ENCODE data around the gene B3GAT1. TPM values are rescaled to one million over a fixed set of nuclear protein-coding genes. Genes with fewer than 3 reads are reported as not detected.

B3GAT1 gene
- total and polyA plus RNA-seq, 2 donors (not counting 1 experiment from before 2014, with no cell fraction given) = 0.06 TPM; not detected in 1

DNA sequence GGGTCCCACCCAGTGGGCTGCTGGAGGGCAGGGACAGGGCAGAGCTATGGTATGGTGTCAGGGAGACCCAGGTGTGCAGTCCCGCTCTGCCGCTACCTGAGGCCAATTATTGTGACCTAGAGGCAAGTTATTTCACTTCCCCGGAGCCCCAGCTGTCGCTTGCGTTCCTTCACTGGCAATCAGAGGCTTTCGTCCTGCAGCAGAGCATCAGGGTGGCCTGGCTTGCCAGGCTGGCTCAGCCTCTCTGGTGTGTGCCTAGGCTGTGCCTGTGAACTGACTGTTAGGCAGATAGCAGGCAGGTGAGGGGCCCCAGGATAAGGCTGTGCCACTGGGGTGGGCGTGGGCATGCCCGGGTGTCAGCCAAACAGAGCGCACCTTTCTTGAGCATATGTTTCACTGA lies 48.9 kb downstream of the B3GAT1 start:
- 96% methylated on average over 6 of the region's 9 CpGs for WGBS (ENCODE audit: insufficient coverage)
- no peak overlapping the region for H2AFZ ChIP-seq (ENCODE audit: insufficient read depth, low read depth, low read length, poor library complexity, severe bottlenecking)
- no peak for DNase-seq

DNA sequence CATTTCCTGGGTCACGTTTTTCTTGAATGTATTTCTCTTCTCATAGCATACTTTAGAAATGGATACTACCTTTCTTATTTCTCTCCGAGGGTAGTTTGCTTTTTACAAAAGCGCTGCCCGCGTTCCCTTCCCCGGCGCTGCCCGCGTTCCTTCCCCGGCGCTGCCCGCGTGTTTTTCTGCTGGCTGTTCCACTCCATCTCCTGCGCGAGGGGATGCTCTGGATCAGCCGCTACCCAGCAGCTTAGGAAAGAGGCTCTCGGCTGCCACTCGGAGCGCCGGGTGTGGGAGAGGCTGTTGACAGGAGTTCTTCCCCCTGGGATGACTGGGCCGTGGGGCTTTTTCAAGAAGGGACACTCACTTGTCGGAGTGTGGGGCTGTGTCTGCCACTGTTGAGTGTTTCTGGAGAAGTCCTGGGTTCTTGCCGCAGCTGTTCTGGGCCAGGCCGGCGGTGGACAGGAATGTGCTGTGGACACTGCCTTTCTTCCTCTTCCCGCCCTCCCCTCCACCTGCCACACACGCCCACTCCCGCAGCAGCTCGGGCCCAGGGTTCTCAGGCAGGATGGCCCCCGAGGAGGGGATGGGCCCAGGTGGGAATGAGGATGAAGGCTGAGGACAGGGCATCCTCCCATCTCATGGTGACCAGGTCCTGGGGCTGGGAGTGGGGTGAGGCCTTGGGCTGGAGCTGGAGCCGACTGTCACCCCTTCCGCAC lies 49.7 kb downstream of the B3GAT1 start:
- POLR2A ChIA-PET = no interaction called here
- Mint-ChIP-seq H3K4me3 (no peak overlapping the region), H3K27ac (no peak overlapping the region), H3K9me3 (ENCODE audit: insufficient read depth) (no peaks in the 10 kb centered on the region), H3K27me3 (peaks cover 24% of the 10 kb centered on the region), H3K4me1 (peaks cover 2% of the 10 kb centered on the region)
- DNase-seq = no peak
- Histone ChIP-seq H3K36me3 (replicated peaks in 1 of 2; ENCODE audit: control extremely low read depth in 1 of 2, control insufficient read depth in 1 of 2, extremely low read depth in 1 of 2, insufficient read depth in 2 of 2, low read length in 1 of 2) (no peaks in the 10 kb centered on the region), H3K27me3 (replicated peaks in 1 of 4; ENCODE audit: control extremely low read depth in 1 of 4, control insufficient read depth in 3 of 4, insufficient read depth in 4 of 4, low read length in 3 of 4) (peaks cover 0 to 4% (median 0%) of the 10 kb centered on the region in 4 experiments), H2AFZ (ENCODE audit: insufficient read depth, low read depth, low read length, poor library complexity, severe bottlenecking) (no peak overlapping the region), H3K4me1 (ENCODE audit: control insufficient read depth in 2 of 2, insufficient read depth in 2 of 2, low read length in 2 of 2) (no peaks in the 10 kb centered on the region), H4K20me1 (ENCODE audit: control insufficient read depth, insufficient read depth, low read length, poor library complexity, severe bottlenecking) (no peaks in the 10 kb centered on the region), H3K4me2 (replicated peaks; ENCODE audit: low read depth, low read length, poor library complexity, severe bottlenecking) (no peak overlapping the region), H3K9me3 (ENCODE audit: control extremely low read depth in 1 of 3, control insufficient read depth in 2 of 3, insufficient read depth in 1 of 3, low read length in 2 of 3) (peaks cover 0 to 18% (median 0%) of the 10 kb centered on the region in 3 donors), H3K27ac (ENCODE audit: low read length in 2 of 2) (no peak overlapping the region), H3K79me2 (ENCODE audit: control insufficient read depth, insufficient read depth, low read length) (no peaks in the 10 kb centered on the region), H3K4me3 (ENCODE audit: control extremely low read depth in 1 of 5, extremely low read depth in 1 of 5, insufficient read depth in 1 of 5, low read depth in 2 of 5, low read length in 4 of 5) (no peak overlapping the region), H3K9ac (ENCODE audit: low read length) (no peak overlapping the region)
- intact Hi-C loops (cut with micrococcal nuclease) = no loop called here
- CTCF ChIA-PET = no interaction called here
- WGBS (ENCODE audit: insufficient coverage) = 95% methylated on average over 25 of the region's 32 CpGs
- ATAC-seq (ENCODE audit: low read depth) = no peak
- no peak for TF ChIP-seq EZH2 (IDR thresholded peaks at IDR 0.05; ENCODE audit: borderline replicate concordance, insufficient read depth, low read depth, low read length, poor library complexity, severe bottlenecking)
- TF ChIP-seq, protein P1, sequence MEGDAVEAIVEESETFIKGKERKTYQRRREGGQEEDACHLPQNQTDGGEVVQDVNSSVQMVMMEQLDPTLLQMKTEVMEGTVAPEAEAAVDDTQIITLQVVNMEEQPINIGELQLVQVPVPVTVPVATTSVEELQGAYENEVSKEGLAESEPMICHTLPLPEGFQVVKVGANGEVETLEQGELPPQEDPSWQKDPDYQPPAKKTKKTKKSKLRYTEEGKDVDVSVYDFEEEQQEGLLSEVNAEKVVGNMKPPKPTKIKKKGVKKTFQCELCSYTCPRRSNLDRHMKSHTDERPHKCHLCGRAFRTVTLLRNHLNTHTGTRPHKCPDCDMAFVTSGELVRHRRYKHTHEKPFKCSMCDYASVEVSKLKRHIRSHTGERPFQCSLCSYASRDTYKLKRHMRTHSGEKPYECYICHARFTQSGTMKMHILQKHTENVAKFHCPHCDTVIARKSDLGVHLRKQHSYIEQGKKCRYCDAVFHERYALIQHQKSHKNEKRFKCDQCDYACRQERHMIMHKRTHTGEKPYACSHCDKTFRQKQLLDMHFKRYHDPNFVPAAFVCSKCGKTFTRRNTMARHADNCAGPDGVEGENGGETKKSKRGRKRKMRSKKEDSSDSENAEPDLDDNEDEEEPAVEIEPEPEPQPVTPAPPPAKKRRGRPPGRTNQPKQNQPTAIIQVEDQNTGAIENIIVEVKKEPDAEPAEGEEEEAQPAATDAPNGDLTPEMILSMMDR (IDR thresholded peaks at IDR 0.05) = no peak

More for the DNA sequence above, 48.9 kb downstream of the B3GAT1 start:
- Mint-ChIP-seq H3K9me3 (ENCODE audit: insufficient read depth) (no peaks in the 10 kb centered on the region), H3K4me1 (peaks cover 2% of the 10 kb centered on the region), H3K27me3 (peaks cover 20% of the 10 kb centered on the region), H3K4me3 (no peak overlapping the region), H3K27ac (no peak overlapping the region)
- no peak overlapping the region for H3K4me2 ChIP-seq (replicated peaks; ENCODE audit: low read depth, low read length, poor library complexity, severe bottlenecking)
- no peaks in the 10 kb centered on the region for H3K4me1 ChIP-seq (ENCODE audit: control insufficient read depth in 2 of 2, insufficient read depth in 2 of 2, low read length in 2 of 2)
- no peak for ATAC-seq (ENCODE audit: low read depth)
- peaks cover 0 to 18% (median 0%) of the 10 kb centered on the region in 3 donors for H3K9me3 ChIP-seq (ENCODE audit: control extremely low read depth in 1 of 3, control insufficient read depth in 2 of 3, insufficient read depth in 1 of 3, low read length in 2 of 3)
- no peaks in the 10 kb centered on the region for H4K20me1 ChIP-seq (ENCODE audit: control insufficient read depth, insufficient read depth, low read length, poor library complexity, severe bottlenecking)
- peaks cover 0 to 4% (median 0%) of the 10 kb centered on the region in 4 experiments for H3K27me3 ChIP-seq (replicated peaks in 1 of 4; ENCODE audit: control extremely low read depth in 1 of 4, control insufficient read depth in 3 of 4, insufficient read depth in 4 of 4, low read length in 3 of 4)
- no peak overlapping the region for H3K27ac ChIP-seq (ENCODE audit: low read length in 2 of 2)
- intact Hi-C loops (cut with micrococcal nuclease) = no loop called here
- H3K9ac ChIP-seq (ENCODE audit: low read length) = no peak overlapping the region
- no peak overlapping the region for H3K4me3 ChIP-seq (ENCODE audit: control extremely low read depth in 1 of 5, extremely low read depth in 1 of 5, insufficient read depth in 1 of 5, low read depth in 2 of 5, low read length in 4 of 5)
- ChIA-PET POLR2A (no interaction called here), CTCF (no interaction called here)
- H3K36me3 ChIP-seq (replicated peaks in 1 of 2; ENCODE audit: control extremely low read depth in 1 of 2, control insufficient read depth in 1 of 2, extremely low read depth in 1 of 2, insufficient read depth in 2 of 2, low read length in 1 of 2) = no peaks in the 10 kb centered on the region
- TF ChIP-seq, protein P1 (IDR thresholded peaks at IDR 0.05) = no peak
- no peak for TF ChIP-seq EZH2 (IDR thresholded peaks at IDR 0.05; ENCODE audit: borderline replicate concordance, insufficient read depth, low read depth, low read length, poor library complexity, severe bottlenecking)
- H3K79me2 ChIP-seq (ENCODE audit: control insufficient read depth, insufficient read depth, low read length) = no peaks in the 10 kb centered on the region

All from B cell (primary cell).